Pancreas (tissue), 10 donors: ENCODE data around the gene LTBP1. TPM values are rescaled to one million over a fixed set of nuclear protein-coding genes. Genes with fewer than 3 reads are reported as not detected.

Experiments
- ATAC-seq, 4 donors: fragments of 200-7000 bp; cut with Tn5 transposase; one replicate each; pipeline versions ENCODE4 v1.8.0 to v1.9.1; 2020; ENCODE audit warnings: mild to moderate bottlenecking in 4 of 4, moderate library complexity in 4 of 4
- DNase-seq, 6 donors: peaks; one replicate each; pipeline ENCODE4 v3.0.0-alpha.2; 2020
- FAIRE-seq: peaks from 2 replicates; lab custom pipeline; 2012; peaks lifted over from hg19 to GRCh38; lab: Jason Lieb, UNC
- H3K27ac ChIP-seq, 4 donors: fragments of 200-600 bp; sonication (generic); 1 replicate in 3 of 4; 2 replicates in 1 of 4; pipeline versions ENCODE4 v1.5.0 to v1.8.0; 2020
- H3K27me3 ChIP-seq, 4 donors: fragments of 200-600 bp; one replicate each; pipeline ENCODE4 v1.8.0; 2021
- H3K36me3 ChIP-seq, 3 donors: fragments of 200-600 bp; sonication (generic) in 1 of 3; one replicate each; pipeline versions ENCODE4 v1.5.0 to v1.8.0; 2020 to 2021
- H3K4me1 ChIP-seq, 3 donors: fragments of 200-600 bp; one replicate each; pipeline ENCODE4 v1.8.0; 2021
- H3K4me3 ChIP-seq, 4 donors: fragments of 200-600 bp; sonication (generic) in 2 of 4; one replicate each; pipeline versions ENCODE4 v1.5.0 to v1.8.0; 2020 to 2021
- H3K9me3 ChIP-seq, 4 donors: fragments of 200-600 bp; one replicate each; pipeline ENCODE4 v1.8.0; 2021
- CTCF ChIP-seq, 4 donors: fragments of 200-600 bp; sonication (generic) in 3 of 4; IDR thresholded peaks; one replicate each; pipeline versions ENCODE4 v1.5.0 to v1.8.0; 2021; ENCODE audit warnings: antibody characterized with exemption in 4 of 4
- WGBS, 2 donors: extraction: QIAGEN DNeasy Blood & Tissue Kit; methylation state at CpG; one replicate each; pipeline ENCODE4 v1.1.7; 2013; 5-methylcytosine and 5-hydroxymethylcytosine counted together
- intact Hi-C, 3 donors: fragments of 100-400 bp; cut with DNase I; formaldehyde crosslinking; loops; one replicate each; pipeline versions ENCODE4 v1.11.1 to v1.14.2; 2022
- polyA plus RNA-seq, 2 donors: library from polyadenylated mRNA; stranded (reverse); fragments of 200-250 nt; gene quantifications; one replicate each; pipeline ENCODE4 v1.2.3, GENCODE V29; 2013
- total RNA-seq, 6 donors: library from RNA; stranded (reverse); fragmentation: NEBNext Ultra II Directional in 4 of 6; extraction: Animal tissue kit (Norgen Biotek cat#: 25700) in 4 of 6; gene quantifications; one replicate each; pipeline versions ENCODE4 v1.2.1 to v1.2.4, GENCODE V29; 2021 to 2023
- donor health status: healthy with polysubstance abuse.
- donor health status: DM: no; HTN: no; CAD: no; lungs with moderate emphysema.
- donor health status: DM: no; HTN: no; CAD: no.
- donor health status: control.
- donor health status: control.
- donor health status: Bipolar disorder and iron deficiency.
- donor health status: DM: yes; HTN: yes; CAD: no.
- donor health status: DM: no; HTN: no; CAD: no.
- donor health status: DM: no; HTN: no; CAD: no.
- donor health status: DM: yes; HTN: yes; CAD: no.

The LTBP1 gene
- total and polyA plus RNA-seq, 8 donors = 0.83 to 21.2 (median 2.6) TPM

DNA sequence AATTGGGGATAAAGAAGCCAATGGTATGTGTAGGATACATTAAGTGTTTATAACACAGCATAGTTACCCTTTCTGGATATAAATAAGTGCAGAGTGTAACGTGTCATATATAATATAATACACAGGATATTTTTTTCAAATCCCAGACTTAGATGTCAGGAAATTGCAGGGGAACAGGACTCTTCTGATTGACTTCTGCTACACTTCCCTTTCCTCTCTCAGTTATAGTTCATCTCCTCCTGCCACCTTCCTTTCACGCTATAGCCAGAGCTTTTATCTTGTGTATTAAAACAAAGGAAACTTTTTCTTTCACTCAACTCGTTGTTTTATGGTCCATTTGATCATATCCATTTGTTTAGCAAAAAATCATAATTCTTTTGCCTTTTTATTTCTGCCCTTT, 371.7 kb downstream of the LTBP1 start:
- ATAC-seq = no peak
- 76 to 82% methylated on average over 3 of the region's 3 CpGs for WGBS, 2 donors
- Histone ChIP-seq H3K4me1 (peaks cover 0 to 10% (median 7%) of the 10 kb centered on the region in 3 donors), H3K9me3 (no peaks in the 10 kb centered on the region), H3K36me3 (no peaks in the 10 kb centered on the region), H3K27ac (no peak overlapping the region), H3K4me3 (no peak overlapping the region), H3K27me3 (no peaks in the 10 kb centered on the region)
- intact Hi-C loops = no loop called here
- TF ChIP-seq CTCF (IDR thresholded peaks at IDR 0.05) = no peak
- no peak for DNase-seq
- no peak for FAIRE-seq

DNA sequence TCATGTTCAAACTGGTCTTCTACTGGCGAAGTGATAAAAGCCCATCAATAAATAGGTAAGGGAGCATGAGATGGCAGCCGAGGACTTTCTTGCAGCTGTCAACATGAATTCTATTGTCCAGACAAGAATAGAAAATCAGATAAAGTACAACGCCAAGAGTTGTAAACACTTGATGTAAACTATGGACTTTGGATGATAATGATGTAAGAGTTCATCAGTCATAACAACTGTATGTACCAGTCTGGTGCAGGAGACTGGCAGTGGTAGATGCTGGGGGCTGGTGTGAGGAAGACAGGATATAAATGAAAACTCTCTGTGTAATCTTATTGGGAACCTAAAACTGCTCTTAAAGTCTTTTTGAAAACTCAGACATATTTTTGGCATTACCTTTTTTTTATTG, 373.8 kb downstream of the LTBP1 start:
- no peak overlapping the region for H3K4me3 ChIP-seq
- peaks cover 0 to 10% (median 7%) of the 10 kb centered on the region in 3 donors for H3K4me1 ChIP-seq
- ATAC-seq (no peak), DNase-seq (no peak), FAIRE-seq (no peak)
- H3K36me3 ChIP-seq = no peaks in the 10 kb centered on the region
- TF ChIP-seq CTCF (IDR thresholded peaks at IDR 0.05) = no peak
- WGBS, 2 donors = 78 to 84% methylated on average over 3 of the region's 3 CpGs
- intact Hi-C loops = no loop called here
- no peaks in the 10 kb centered on the region for H3K27me3 ChIP-seq
- no peaks in the 10 kb centered on the region for H3K9me3 ChIP-seq
- H3K27ac ChIP-seq = no peak overlapping the region

- Histone ChIP-seq H3K27me3 (no peaks in the 10 kb centered on the region), H3K9me3 (no peaks in the 10 kb centered on the region), H3K4me3 (no peak overlapping the region), H3K27ac (no peak overlapping the region), H3K36me3 (no peaks in the 10 kb centered on the region), H3K4me1 (peaks cover 0 to 10% (median 7%) of the 10 kb centered on the region in 3 donors)
- ATAC-seq = peak in 1 of 4 donors; percentile 23
- intact Hi-C loops = no loop called here
- no peak for TF ChIP-seq CTCF (IDR thresholded peaks at IDR 0.05)
- WGBS, 2 donors = 87 to 91% methylated on average over 8 of the region's 8 CpGs
- no peak for DNase-seq
- no peak for FAIRE-seq
Observed at GRCh38 chr2:33321236-33321771, 374.6 kb downstream of the LTBP1 start.

- DNase-seq (peak in 2 of 6 donors; percentile 11 to 24), ATAC-seq (peak; percentile 53 to 87 (median 86)), FAIRE-seq (no peak)
- Histone ChIP-seq H3K4me1 (peaks cover 0 to 10% (median 7%) of the 10 kb centered on the region in 3 donors), H3K4me3 (no peak overlapping the region), H3K27me3 (no peaks in the 10 kb centered on the region), H3K36me3 (no peaks in the 10 kb centered on the region), H3K27ac (no peak overlapping the region), H3K9me3 (no peaks in the 10 kb centered on the region)
- no peak for TF ChIP-seq CTCF (IDR thresholded peaks at IDR 0.05)
- WGBS, 2 donors = 10 to 12% methylated on average over 3 of the region's 3 CpGs
- intact Hi-C loops = no loop called here
Observed at GRCh38 chr2:33321876-33322483, 375.2 kb downstream of the LTBP1 start.

- H3K27ac ChIP-seq = no peak overlapping the region
- 64 to 71% methylated on average over 6 of the region's 6 CpGs for WGBS, 2 donors
- H3K4me1 ChIP-seq = peaks cover 0 to 10% (median 7%) of the 10 kb centered on the region in 3 donors
- no peaks in the 10 kb centered on the region for H3K9me3 ChIP-seq
- FAIRE-seq (no peak), ATAC-seq (no peak), DNase-seq (no peak)
- no peaks in the 10 kb centered on the region for H3K36me3 ChIP-seq
- TF ChIP-seq CTCF (IDR thresholded peaks at IDR 0.05) = no peak
- intact Hi-C loops = no loop called here
- H3K4me3 ChIP-seq = no peak overlapping the region
- H3K27me3 ChIP-seq = no peaks in the 10 kb centered on the region
Observed at GRCh38 chr2:33322612-33323011, 375.9 kb downstream of the LTBP1 start.
